Measurements from ENCODE around the gene DSG1. TPM values are rescaled to one million over a fixed set of nuclear protein-coding genes. Genes with fewer than 3 reads are reported as not detected.

The DSG1 gene
- total RNA-seq, 2 experiments from 2014 or later: not detected

DNA sequence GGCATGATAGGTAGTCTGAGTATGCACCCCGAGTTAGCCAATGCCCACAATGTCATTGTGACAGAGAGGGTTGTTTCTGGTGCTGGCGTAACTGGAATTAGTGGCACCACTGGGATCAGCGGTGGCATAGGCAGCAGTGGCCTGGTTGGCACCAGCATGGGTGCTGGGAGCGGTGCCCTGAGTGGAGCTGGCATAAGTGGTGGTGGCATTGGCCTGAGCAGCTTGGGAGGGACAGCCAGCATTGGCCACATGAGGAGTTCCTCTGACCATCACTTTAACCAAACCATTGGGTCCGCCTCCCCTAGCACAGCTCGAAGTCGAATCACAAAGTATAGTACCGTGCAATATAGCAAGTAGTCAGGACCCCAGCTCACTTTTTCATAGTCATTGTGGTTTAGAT lies 37.0 kb downstream of the DSG1 start:
- no peaks in the 10 kb centered on the region for H3K4me1 ChIP-seq (ENCODE audit: insufficient read depth, low read length, poor library complexity, severe bottlenecking)
- no peak overlapping the region for H3K4me3 ChIP-seq (ENCODE audit: low read depth, low read length, poor library complexity, severe bottlenecking)
- no peaks in the 10 kb centered on the region for H3K36me3 ChIP-seq (ENCODE audit: insufficient read depth, low read length)
- no peak overlapping the region for H3K27ac ChIP-seq (ENCODE audit: low read depth, low read length, poor library complexity, severe bottlenecking)
- no peaks in the 10 kb centered on the region for H3K9me3 ChIP-seq (ENCODE audit: low read length)
- no peaks in the 10 kb centered on the region for H3K79me2 ChIP-seq (ENCODE audit: insufficient read depth, low read depth, low read length)
- TF ChIP-seq EZH2phosphoT487 (IDR thresholded peaks at IDR 0.05; ENCODE audit: borderline replicate concordance, low read depth, low read length): no peak
- TF ChIP-seq, protein P1, sequence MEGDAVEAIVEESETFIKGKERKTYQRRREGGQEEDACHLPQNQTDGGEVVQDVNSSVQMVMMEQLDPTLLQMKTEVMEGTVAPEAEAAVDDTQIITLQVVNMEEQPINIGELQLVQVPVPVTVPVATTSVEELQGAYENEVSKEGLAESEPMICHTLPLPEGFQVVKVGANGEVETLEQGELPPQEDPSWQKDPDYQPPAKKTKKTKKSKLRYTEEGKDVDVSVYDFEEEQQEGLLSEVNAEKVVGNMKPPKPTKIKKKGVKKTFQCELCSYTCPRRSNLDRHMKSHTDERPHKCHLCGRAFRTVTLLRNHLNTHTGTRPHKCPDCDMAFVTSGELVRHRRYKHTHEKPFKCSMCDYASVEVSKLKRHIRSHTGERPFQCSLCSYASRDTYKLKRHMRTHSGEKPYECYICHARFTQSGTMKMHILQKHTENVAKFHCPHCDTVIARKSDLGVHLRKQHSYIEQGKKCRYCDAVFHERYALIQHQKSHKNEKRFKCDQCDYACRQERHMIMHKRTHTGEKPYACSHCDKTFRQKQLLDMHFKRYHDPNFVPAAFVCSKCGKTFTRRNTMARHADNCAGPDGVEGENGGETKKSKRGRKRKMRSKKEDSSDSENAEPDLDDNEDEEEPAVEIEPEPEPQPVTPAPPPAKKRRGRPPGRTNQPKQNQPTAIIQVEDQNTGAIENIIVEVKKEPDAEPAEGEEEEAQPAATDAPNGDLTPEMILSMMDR (conservative IDR thresholded peaks at IDR 0.05; ENCODE audit: low read length): no peak
- POLR2A ChIA-PET: interaction anchor here (0.6 kb wide), 2 partner anchors 54 to 570 kb away, joined by 3 read pairs; no protein-coding TSS in a partner anchor
- CTCF ChIA-PET (ENCODE audit: unreplicated experiment): no interaction called here
- intact Hi-C loops (cut with micrococcal nuclease; ENCODE audit: unreplicated experiment): no loop called here
- BruUV-seq (replicated peaks): no TSS peak
- H3K9me2 ChIP-seq (ENCODE audit: insufficient read depth, low read length): no peaks in the 10 kb centered on the region
- no peak overlapping the region for H2AFZ ChIP-seq (ENCODE audit: low read length)
- no peaks in the 10 kb centered on the region for H4K20me1 ChIP-seq (ENCODE audit: insufficient read depth, low read length)
- H3K4me2 ChIP-seq (ENCODE audit: low read length): no peak overlapping the region
- DNase-seq (ENCODE audit: low spot score): no peak

DNA sequence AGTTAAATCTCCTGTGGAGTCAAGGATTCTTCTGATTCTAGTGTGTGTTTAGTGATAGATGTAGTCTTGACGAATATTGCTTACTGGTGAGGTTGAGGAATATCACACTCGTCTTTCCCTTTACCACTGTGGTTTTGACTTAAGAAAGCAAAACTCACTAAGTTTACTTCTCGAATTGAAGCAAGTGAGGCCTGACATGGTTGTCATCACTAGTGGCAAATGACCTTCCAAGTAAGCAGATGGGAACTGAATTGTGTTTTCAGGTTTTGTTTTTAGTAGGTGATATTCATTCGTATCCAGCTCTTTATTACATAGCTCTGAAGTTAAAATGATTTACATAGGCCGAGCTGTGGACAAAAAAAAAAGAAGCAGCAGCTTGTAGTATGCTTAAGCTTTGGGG lies 38.1 kb downstream of the DSG1 start:
- Histone ChIP-seq H3K79me2 (ENCODE audit: insufficient read depth, low read depth, low read length) (no peaks in the 10 kb centered on the region), H3K9me2 (ENCODE audit: insufficient read depth, low read length) (no peaks in the 10 kb centered on the region), H3K27ac (ENCODE audit: low read depth, low read length, poor library complexity, severe bottlenecking) (no peak overlapping the region), H4K20me1 (ENCODE audit: insufficient read depth, low read length) (no peaks in the 10 kb centered on the region), H2AFZ (ENCODE audit: low read length) (no peak overlapping the region), H3K9me3 (ENCODE audit: low read length) (no peaks in the 10 kb centered on the region), H3K36me3 (ENCODE audit: insufficient read depth, low read length) (no peaks in the 10 kb centered on the region), H3K4me1 (ENCODE audit: insufficient read depth, low read length, poor library complexity, severe bottlenecking) (no peaks in the 10 kb centered on the region), H3K4me2 (ENCODE audit: low read length) (no peak overlapping the region), H3K4me3 (ENCODE audit: low read depth, low read length, poor library complexity, severe bottlenecking) (no peak overlapping the region)
- CTCF ChIA-PET (ENCODE audit: unreplicated experiment): no interaction called here
- POLR2A ChIA-PET: no interaction called here
- intact Hi-C loops (cut with micrococcal nuclease; ENCODE audit: unreplicated experiment): no loop called here
- TF ChIP-seq, protein P1 (conservative IDR thresholded peaks at IDR 0.05; ENCODE audit: low read length): no peak
- TF ChIP-seq EZH2phosphoT487 (IDR thresholded peaks at IDR 0.05; ENCODE audit: borderline replicate concordance, low read depth, low read length): no peak
- no TSS peak for BruUV-seq (replicated peaks)
- DNase-seq (ENCODE audit: low spot score): no peak

DNA sequence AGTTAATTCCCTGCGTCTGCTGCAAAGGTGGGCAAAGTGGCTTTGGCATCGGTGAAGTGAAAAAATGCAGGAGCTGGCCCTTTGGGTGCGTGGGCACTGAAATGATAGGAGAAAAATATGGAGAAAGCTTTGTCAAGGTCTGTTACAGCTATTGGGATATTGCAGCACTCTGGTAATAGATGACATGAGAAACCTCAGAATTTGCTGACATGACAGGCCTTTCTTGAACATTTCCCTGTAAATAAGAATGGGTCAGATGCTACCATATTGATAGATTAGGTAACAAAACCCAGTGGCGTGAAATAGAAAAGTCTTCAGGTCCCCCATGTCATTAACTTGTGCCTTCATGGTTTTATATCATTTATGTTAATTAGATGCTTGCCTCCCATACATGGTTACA lies 46.2 kb downstream of the DSG1 start:
- no peaks in the 10 kb centered on the region for H3K4me1 ChIP-seq (ENCODE audit: insufficient read depth, low read length, poor library complexity, severe bottlenecking)
- BruUV-seq (replicated peaks): no TSS peak
- DNase-seq (ENCODE audit: low spot score): no peak
- H2AFZ ChIP-seq (ENCODE audit: low read length): no peak overlapping the region
- POLR2A ChIA-PET: no interaction called here
- H3K9me3 ChIP-seq (ENCODE audit: low read length): no peaks in the 10 kb centered on the region
- intact Hi-C loops (cut with micrococcal nuclease; ENCODE audit: unreplicated experiment): no loop called here
- no peak for TF ChIP-seq EZH2phosphoT487 (IDR thresholded peaks at IDR 0.05; ENCODE audit: borderline replicate concordance, low read depth, low read length)
- TF ChIP-seq, protein P1 (conservative IDR thresholded peaks at IDR 0.05; ENCODE audit: low read length): no peak
- CTCF ChIA-PET (ENCODE audit: unreplicated experiment): no interaction called here
- H3K27ac ChIP-seq (ENCODE audit: low read depth, low read length, poor library complexity, severe bottlenecking): no peak overlapping the region
- no peaks in the 10 kb centered on the region for H3K9me2 ChIP-seq (ENCODE audit: insufficient read depth, low read length)
- no peaks in the 10 kb centered on the region for H4K20me1 ChIP-seq (ENCODE audit: insufficient read depth, low read length)
- H3K4me3 ChIP-seq (ENCODE audit: low read depth, low read length, poor library complexity, severe bottlenecking): no peak overlapping the region
- H3K36me3 ChIP-seq (ENCODE audit: insufficient read depth, low read length): no peaks in the 10 kb centered on the region
- H3K4me2 ChIP-seq (ENCODE audit: low read length): no peak overlapping the region
- H3K79me2 ChIP-seq (ENCODE audit: insufficient read depth, low read depth, low read length): no peaks in the 10 kb centered on the region

Measured in OCI-LY7 (cell line).